HG03066 (cell line): ENCODE measurements around the gene SEBOX.
"Not testable (repeated sequence)": the region's sequence is repeated elsewhere in the genome, so short reads cannot be mapped to it uniquely, and the experiment has no call there.

Source experiments
- ATAC-seq: cut with Tn5 transposase; IDR thresholded peaks from one replicate; pipeline ENCODE4 v1.9.1; 2021; ENCODE audit warnings: low read depth; ENCODE audit not compliant: unreplicated experiment

The SEBOX gene

GRCh38 chr17:28342313-28342712, 22.7 kb downstream of the SEBOX start:
- ATAC-seq, result no peak

- no peak for ATAC-seq
These were observed 23.5 kb downstream of the SEBOX start for GRCh38 chr17:28341516-28341915.

- ATAC-seq, result no peak
These were observed 24.6 kb downstream of the SEBOX start for GRCh38 chr17:28340374-28340773.

- ATAC-seq, result no peak
These were observed 25.6 kb downstream of the SEBOX start for GRCh38 chr17:28339431-28339830.

GRCh38 chr17:28338769-28339212, 26.2 kb downstream of the SEBOX start:
- ATAC-seq, result not testable (repeated sequence)

- ATAC-seq, result no peak
These were observed 26.8 kb downstream of the SEBOX start for GRCh38 chr17:28338056-28338768.

GRCh38 chr17:28335959-28336871, 28.8 kb downstream of the SEBOX start:
- ATAC-seq, result peak; percentile 2

- peak; percentile 97 for ATAC-seq
These were observed 29.6 kb downstream of the SEBOX start, which contains the start of the genes IFT20 and TNFAIP1 for GRCh38 chr17:28335201-28335958. TSS of gene IFT20 (minus strand) at chr17:28335472. CDS start at chr17:28331985, 3,487 bp downstream. TSS of gene TNFAIP1 (plus strand) at chr17:28335761. CDS start at chr17:28339522, 3,761 bp downstream.

- ATAC-seq, result no peak
These were observed 30.3 kb downstream of the SEBOX start for GRCh38 chr17:28334666-28335200.

GRCh38 chr17:28334171-28334570, 30.8 kb downstream of the SEBOX start:
- no peak for ATAC-seq

- no peak for ATAC-seq
These were observed 31.8 kb downstream of the SEBOX start for GRCh38 chr17:28333083-28333746.

GRCh38 chr17:28331891-28332420, 33.0 kb downstream of the SEBOX start:
- ATAC-seq, result no peak

GRCh38 chr17:28330671-28331070, 34.3 kb downstream of the SEBOX start:
- ATAC-seq, result no peak

- no peak for ATAC-seq
These were observed 36.7 kb downstream of the SEBOX start for GRCh38 chr17:28328325-28328724.

- no peak for ATAC-seq
These were observed 37.3 kb downstream of the SEBOX start for GRCh38 chr17:28327709-28328108.

GRCh38 chr17:28327031-28327607, 37.9 kb downstream of the SEBOX start:
- ATAC-seq, result no peak

GRCh38 chr17:28326114-28326513, 38.9 kb downstream of the SEBOX start:
- ATAC-seq, result no peak

- ATAC-seq, result no peak
These were observed 39.8 kb downstream of the SEBOX start for GRCh38 chr17:28325211-28325610.

GRCh38 chr17:28324781-28325180, 40.2 kb downstream of the SEBOX start:
- ATAC-seq, result no peak
